ENCODE data around the gene SERPINA6.
"Not testable (repeated sequence)": the region's sequence is repeated elsewhere in the genome, so short reads cannot be mapped to it uniquely, and the experiment has no call there.

Gene SERPINA6

DNA sequence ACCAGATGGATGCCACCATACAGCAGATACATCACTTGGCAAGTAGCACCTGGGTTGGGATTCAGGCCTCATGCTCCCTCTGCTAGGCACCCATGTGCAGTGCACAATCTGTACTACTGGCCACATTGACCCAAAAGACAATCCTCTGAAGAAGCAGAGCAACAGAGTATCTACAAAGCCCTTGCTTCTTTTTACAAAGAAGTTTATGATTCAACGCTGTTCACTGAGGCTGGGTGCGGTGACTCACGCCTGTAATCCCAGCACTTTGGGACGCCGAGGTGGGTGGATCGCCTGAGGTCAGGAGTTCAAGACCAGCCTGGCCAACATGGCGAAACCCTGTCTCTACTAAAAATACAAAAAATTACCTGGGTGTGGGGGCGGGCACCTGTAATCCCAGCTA lies 31.1 kb upstream of the SERPINA6 start:
- not testable (repeated sequence) for DNase-seq (ENCODE audit: low spot score)

DNA sequence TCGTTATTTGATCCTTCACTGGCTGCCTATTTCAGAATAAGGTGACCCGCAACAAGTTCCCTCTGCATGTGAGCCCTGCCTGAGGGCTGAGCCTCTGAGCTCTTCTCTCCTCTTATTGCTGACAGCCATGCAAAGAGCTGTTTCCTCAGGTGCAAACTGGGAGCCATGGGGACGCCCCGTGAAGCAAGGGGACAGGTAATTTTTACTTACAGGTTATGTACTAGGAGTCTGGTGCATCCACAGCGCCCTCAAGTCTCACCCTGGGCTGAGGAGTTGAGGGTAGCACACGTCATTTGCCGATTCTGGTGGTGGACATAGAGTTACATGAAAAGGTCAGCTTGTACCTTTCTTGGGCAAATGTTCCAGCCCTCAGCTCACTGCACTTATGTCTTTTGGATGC lies 26.1 kb upstream of the SERPINA6 start:
- DNase-seq (ENCODE audit: low spot score) = no peak

DNA sequence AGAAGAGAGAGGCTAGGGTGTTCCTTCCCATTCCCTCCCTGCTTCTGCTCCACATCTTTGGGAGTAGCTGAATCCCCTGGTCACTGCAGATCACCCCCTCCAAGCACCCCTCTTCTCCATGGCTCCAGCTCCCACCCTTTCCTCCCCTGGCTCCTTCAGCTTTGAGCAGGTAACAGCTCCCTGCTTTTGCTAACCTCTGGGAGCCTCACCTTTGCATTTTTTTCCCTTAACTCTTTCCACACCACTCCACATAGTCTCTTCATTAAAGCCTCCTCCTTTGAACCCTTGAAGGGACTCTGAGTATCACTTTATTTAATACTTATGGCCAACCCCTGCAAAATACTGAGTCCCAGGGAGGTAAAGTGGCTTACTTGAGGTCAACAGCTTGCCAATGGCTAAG lies 25.7 kb upstream of the SERPINA6 start:
- no peak for DNase-seq (ENCODE audit: low spot score)

DNA sequence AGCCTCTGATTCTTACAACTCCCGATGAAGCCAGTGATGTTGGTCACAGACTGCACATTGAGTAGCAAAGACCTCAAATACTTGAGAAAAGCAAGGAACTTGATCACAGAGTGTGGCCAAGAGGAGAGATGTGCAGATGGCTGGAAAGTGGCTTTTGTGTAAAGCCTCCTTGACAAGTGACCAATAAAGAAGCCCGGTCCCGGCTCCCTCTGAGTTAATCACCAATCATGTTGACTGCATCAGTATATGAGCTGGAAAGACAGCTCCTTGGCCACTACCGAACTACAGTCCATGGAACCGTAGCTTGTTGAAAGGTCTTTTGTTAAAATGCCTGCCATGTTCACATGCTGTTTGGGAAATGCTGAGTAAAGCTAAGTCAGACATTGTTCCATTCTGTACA lies 23.7 kb upstream of the SERPINA6 start:
- no peak for DNase-seq (ENCODE audit: low spot score)

DNA sequence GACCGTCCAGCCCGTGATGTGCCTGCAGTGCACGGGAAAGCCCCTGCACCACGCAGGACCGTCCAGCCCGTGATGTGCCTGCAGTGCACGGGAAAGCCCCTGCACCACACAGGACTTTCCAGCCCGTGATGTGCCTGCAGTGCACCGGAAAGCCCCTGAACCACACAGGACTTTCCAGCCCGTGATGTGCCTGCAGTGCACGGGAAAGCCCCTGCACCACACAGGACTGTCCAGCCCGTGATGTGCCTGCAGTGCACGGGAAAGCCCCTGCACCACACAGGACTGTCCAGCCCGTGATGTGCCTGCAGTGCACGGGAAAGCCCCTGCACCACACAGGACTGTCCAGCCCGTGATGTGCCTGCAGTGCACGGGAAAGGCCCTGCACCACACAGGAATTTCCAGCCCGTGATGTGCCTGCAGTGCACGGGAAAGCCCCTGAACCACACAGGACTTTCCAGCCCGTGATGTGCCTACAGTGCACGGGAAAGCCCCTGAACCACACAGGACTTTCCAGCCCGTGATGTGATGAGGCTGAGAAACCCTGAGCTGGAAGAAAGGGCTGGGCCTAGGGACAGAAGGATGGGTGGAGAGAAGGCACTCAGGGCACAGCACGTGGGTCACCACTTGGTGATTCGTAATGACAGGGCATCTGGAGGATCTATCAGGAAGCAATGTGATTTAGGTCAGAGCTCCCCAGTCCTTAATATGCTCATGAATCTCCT lies 23.1 kb upstream of the SERPINA6 start:
- DNase-seq (ENCODE audit: low spot score) = not testable (repeated sequence)

DNA sequence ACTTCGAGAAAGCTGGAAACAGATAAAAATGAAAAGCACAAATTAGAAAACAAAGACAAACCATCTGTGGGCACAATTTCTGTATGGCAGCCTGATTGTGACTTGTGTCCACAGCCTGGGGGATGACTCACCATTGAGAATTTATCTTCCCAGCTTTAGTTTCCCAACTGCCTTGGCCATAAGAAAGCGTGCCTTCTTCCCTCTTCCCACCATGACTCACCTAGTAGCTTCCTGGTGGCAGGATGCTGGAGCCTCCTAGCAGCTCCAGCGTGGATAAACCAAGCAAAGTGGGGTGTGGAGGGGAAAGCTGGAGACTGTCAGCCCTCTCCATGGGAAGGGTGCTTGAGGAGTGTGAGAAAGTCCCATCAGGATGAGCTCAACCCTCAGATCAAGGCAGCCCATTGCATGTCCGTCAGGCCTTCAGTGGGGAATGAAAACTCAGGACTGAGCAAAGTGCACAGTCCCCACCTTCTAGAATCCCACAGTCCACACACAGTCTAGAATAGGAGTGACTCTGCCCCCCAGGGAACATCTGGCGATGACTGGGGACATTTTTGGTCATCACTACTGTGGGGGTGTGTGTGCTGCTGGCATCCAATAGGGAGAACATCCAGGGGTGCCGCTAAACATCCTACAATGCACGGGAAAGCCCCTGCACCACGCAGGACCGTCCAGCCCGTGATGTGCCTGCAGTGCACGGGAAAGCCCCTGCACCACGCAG lies 22.4 kb upstream of the SERPINA6 start:
- DNase-seq (ENCODE audit: low spot score) = no peak

DNA sequence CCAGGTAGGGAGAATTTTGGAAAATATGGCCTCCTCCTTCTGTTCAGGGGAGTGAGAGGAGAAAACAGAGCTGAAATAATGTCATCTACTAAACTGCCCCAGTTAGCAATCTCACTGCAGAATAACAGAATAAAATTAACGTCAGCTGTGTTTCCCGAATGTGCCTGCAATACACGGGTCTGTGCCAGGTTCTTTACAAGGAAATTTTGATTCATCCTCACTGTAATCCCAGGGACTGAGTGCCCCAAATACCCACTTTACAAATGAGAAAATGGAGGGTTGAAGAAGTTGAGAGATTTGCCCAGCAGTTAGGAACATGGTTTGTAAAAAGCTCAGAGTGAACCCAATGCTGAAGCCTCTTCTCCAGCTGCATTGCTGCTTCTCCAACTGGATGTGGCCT lies 21.3 kb upstream of the SERPINA6 start:
- DNase-seq (ENCODE audit: low spot score) = no peak

DNA sequence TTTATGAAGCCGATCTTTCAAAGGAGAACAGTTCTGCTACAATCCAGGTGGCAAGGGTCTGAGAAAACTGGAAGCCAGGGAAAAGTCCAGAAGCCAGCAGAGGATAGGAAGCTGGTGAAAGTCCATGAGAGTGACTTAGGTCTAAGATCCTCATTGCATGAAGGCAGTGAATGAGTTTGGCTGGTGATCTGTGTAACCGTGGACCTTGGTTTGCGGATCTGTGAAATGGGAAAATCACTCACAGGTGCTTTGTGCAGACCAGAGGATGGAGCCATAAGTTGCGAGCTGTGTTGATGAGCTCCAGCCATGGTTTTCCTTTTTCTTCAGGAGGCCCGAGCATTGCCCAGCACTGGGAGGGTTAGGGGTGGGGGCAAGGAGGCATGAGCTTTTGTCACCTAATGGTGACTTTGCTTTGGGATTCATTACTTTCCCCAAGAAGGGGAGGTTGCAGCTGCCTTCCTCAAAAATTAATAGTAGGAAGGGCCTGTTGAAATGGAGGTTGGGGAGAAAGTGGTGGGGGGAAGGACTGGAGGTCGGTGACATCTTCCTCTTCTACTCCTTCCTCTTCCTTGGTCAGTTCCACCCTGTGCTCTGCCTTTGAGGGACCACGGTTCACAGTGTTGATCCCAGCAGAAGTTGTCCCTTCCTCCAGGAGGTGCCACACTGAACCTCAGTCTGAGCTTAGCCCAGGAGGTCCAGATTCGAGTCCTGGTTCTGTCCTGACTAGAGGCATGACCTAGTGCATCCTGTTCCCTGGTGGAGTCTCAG lies 20.3 kb upstream of the SERPINA6 start:
- DNase-seq (ENCODE audit: low spot score) = no peak

DNA sequence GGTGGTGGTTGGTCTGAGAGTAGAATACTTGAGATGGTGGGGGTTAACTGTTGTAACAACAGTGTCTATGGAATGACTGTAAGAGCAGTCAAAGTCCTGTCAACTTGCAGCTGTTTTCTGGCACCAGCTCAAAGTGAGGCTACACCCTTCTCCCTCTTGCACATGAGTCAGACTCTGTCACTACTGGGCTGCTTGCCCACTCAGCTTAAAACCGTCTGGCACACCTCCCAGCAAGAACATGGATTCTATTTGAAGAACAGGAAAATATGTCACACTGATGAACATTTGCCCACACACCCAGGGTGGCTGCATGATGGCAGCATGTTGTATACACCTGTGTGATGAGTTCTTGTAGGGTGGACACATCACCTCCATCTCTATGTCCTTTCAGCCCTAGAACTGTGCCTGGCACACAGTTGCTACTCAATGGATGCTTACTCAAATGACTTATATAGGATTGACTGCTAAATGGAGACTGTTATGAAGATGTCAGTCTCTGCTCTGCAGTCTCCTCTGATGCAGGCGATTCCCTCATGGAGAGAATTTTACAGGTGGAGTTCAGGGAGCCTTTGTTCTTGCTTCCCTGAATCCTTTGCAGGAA lies 19.3 kb upstream of the SERPINA6 start:
- no peak for DNase-seq (ENCODE audit: low spot score)

DNA sequence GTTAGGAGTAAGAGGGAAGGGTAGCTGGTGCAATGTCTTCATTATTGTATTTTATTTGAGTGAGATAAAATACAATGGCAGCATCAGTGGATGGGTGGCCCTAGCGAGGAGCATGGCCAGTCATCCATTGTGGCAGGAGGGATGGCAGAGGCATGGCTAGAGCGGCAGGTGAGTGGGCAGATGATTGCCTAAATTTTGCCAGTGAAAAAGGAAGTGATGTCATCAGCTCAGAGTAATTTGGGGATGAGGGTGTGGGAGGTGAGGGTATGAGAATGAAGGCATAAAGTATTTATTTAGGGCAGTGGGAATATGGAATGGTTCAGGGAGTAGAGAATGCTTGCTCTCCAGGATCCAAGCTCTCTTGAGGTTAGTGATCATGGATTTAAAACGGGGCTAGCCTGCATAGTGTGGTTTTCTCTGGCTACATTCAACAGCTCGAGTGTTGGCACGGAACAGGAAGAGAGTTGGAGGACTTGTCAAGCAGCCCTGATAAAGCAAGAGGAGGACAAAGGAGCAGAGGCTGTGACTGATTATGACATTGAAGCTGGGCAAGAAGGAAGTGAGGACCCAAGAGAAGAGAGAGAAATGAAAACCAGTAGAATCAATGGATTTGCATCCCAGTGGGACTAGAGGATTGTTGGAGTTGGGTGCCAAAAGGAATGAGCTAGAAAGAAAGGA lies 18.7 kb upstream of the SERPINA6 start:
- DNase-seq (ENCODE audit: low spot score) = no peak

DNA sequence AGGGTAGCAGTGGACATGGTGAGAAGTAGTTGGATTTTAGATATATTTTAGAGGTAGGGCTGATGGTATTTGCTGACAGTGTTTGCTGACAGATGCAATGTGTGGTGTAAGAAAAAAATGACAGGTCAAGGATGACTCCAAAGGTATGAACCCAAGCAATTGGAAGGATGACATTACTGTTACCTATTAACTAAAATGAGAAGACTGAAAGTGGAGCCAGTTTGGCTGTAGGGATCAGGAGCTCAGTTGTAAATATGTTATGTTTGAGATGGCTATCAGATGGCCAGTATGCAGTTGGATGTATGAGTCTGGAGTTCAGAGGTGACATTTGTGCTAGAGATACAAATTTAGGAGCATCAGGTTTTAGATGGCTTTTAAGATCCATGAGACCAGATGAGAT lies 17.4 kb upstream of the SERPINA6 start:
- DNase-seq (ENCODE audit: low spot score) = no peak

DNA sequence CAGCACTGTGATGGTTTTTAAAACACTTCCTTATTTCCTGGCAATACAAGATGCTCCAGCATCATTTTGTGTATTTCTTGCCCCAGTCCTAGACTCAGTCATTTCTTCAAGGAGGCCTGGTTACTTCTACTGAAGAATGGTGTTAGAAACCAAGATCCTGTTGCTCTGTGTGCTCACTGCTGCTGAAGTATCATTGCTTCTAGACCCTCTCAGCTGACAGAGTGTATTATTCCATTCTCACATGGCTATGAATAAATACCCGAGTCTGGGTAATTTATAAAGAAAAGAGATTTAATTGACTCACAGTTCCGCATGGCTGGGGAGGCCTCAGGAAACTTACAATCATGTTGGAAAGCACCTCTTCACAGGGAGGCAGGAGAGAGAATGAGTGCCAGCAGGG lies 14.9 kb upstream of the SERPINA6 start:
- no peak for DNase-seq (ENCODE audit: low spot score)

DNA sequence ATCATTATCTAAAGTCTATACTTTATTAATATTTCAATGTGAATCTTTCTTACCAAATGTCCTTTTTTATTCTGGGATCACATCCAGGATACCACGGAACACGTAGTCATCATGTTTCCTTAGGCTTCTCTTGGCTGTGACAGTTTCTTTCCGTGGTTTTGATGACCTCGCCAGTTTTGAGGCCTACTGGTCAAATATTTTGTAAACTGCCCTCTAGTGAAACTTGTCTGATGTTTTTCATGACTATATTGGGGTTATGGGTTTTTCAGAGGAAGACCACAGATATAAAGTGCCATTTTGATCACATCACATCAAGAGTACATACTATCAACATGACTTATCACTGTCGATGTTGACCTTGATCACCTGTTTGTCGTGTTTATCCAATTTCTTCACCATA lies 14.1 kb upstream of the SERPINA6 start:
- no peak for DNase-seq (ENCODE audit: low spot score)

DNA sequence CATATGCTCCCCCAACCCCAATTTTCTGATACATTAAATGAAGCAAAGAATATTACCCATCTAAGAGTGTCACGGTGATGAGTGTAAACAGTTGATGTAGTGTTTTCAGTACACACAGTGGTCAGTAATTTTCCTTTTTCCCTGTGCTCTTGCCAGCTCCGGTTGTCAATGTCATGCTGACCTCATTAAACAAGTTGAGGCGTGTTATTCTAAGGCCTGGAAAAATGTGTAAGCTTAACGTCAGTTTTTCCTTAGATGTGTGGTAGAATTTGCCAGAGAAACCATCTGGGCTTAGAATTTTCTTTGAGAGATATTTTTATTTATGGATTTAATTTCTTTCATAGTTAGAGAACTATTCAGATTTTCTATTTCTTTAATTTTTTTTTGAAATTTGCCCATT lies 11.7 kb upstream of the SERPINA6 start:
- no peak for DNase-seq (ENCODE audit: low spot score)

DNA sequence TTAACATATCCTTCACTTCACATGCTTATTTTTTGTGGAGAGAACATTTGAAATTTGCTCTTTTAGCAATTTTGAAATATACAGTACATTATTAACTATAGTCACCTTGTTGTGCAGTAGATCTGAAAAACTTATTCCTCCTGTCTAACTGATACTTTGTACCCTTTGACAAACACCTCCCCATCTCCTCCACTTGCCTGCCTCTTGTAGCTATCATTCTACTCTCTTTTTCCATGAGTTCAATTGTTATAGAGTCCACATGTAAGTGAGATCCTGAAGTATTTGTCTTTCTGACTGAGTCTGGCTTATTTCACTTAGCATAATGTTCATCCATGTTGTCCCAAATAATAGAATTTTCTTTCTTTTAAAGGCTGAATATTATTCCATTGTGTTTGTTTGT lies 9.5 kb upstream of the SERPINA6 start:
- DNase-seq (ENCODE audit: low spot score) = no peak

DNA sequence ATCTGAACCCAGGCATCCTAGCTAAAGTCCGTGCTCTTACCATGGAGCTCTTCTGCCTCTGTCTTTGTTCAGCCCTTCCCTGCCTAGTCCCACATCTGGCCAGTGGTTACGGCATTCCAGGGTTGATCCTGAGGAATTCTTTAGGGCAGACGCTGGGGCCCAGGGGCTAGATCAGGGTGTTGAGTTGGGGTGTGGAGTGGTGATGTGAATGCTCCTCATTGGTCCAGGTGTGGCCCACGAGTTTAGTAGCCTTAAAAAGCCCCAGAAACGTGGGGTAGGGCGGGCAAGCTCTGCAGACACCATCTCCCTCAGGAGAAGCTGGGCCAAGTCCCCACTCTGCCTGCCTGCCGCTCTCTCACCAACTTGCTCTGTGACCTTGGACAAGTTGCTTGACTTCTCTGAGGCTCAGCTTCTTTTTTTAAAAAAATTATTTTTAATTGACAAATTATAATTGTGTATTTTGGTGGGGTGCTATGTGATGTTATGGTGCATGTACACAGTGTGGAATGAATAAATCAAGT lies 9.0 kb upstream of the SERPINA6 start:
- no peak for DNase-seq (ENCODE audit: low spot score)

DNA sequence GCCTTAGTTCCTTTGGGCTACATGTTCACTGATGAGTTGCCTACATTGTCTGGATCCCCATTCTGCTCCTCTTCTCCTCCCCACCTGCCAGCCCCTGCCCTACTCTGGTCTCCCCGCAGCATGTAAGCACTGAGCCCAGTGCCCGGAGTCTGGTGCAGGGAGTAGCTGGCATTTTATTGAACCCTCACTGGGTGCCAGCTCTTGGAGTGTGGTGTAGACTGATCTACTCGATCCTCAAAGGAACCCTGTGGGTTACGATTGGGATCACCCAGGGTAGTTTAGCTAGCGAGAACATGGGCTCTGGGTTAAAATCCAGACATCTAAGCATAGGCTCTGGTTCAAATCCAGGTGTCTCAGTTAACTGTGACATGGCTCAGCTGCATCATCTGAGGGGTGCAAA lies 8.3 kb upstream of the SERPINA6 start:
- no peak for DNase-seq (ENCODE audit: low spot score)

DNA sequence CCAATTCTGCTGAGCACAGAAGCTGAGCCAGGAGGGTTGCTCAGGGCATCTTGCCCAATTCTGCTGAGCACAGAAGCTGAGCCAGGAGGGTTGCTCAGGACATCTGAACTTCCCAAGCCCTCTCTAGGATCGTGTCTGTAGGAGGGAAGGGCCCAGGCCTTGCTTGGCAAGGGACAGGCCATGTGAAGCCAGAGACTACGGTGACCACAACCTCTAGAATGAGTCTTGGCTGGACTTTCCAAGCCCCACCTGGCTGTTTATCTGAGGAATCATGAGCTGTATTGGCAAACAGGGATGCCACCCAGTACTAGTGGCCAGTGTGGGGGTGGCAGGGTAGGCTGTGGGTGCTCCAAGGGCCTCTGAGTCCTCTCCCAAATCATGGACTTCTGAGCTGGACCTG lies 7.7 kb upstream of the SERPINA6 start:
- DNase-seq (ENCODE audit: low spot score) = no peak

DNA sequence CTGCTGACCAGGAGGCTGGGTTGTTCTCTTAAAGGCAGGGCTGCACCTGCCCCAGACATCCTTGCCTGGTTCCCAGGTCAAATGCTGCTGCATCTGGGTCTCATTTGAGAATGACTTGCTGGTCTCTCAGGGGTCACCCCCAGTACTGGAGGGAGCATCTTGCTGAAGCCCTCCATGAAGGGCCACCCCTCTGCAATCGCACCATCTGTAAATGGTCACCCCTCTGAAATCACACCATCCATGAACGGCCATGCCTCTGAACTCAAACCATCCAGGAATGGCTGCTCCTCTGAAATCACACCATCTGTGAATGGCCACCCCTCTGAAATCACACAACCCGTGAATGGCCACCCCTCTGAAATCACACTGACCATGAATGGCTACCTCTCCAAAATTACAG lies 7.3 kb upstream of the SERPINA6 start:
- no peak for DNase-seq (ENCODE audit: low spot score)

DNA sequence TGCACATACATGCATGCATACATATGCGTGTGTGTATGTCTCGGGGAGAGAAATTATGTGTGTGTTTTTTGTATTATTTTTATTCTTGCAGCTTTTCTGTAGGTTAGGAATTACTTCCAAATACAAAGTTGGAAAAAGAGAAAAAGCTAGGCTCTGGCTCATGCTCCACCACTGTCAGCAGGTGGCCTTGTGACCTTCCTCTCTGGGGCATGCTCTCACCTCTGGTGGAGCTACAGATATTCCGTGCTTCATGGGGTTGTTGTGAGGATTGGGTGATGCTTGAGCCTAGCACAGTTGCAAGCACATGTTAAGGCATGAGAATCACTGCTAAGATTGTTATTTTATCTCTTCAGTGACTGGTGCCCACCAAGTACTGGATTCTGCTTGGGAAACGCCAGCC lies 6.7 kb upstream of the SERPINA6 start:
- no peak for DNase-seq (ENCODE audit: low spot score)

DNA sequence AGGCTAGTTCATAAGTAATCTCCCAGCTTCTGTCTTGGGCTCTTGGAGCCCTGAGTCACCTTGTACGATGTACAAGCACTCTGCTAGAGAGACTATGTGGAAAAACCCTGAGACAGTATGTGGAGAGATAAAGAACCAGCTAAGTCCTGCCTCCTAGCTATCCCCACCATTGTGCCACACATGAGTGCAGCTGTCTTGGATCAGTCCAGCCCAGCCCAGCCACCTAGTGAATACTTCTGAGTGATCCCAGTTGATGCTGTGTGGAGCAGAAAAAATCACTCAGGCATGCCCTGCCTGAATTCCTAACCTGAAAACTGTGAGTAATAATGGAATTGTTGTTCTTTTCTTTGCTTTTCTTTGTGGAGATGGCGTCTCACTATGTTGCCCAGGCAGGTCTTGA lies 5.1 kb upstream of the SERPINA6 start:
- no peak for DNase-seq (ENCODE audit: low spot score)

Measured in iPS-NIHi11 (cell line).